ENCODE results near the gene JAKMIP1. TPM values are rescaled to one million over a fixed set of nuclear protein-coding genes. Genes with fewer than 3 reads are reported as not detected.

The JAKMIP1 gene
- total RNA-seq, 6 donors from 2014 or later = 0.40 to 6.8 (median 1.0) TPM

DNA sequence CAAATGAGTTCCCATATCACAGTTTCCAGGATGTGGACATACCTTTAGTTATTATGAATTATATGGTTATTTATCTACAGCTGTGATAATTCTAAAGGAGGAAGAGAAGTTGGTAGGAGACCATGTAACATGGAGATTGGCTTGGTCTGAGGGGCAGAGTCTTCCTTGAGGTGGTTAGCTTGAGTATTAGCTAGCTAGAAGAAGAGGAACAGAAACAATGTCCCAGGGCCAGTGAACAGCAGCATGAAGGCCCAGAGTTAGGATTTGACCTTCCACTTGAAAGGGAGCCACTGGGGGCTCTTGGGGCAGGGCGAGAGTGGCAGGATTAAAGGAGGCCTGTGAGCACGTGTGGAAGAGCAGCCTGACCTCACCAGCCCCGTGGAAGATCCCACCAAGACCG lies 5.6 kb upstream of the JAKMIP1 start:
- no peak overlapping the region for H3K27ac ChIP-seq
- TF ChIP-seq EP300 (IDR thresholded peaks at IDR 0.05) = no peak
- no peak for TF ChIP-seq POLR2A (IDR thresholded peaks at IDR 0.05)
- TF ChIP-seq, protein P1, sequence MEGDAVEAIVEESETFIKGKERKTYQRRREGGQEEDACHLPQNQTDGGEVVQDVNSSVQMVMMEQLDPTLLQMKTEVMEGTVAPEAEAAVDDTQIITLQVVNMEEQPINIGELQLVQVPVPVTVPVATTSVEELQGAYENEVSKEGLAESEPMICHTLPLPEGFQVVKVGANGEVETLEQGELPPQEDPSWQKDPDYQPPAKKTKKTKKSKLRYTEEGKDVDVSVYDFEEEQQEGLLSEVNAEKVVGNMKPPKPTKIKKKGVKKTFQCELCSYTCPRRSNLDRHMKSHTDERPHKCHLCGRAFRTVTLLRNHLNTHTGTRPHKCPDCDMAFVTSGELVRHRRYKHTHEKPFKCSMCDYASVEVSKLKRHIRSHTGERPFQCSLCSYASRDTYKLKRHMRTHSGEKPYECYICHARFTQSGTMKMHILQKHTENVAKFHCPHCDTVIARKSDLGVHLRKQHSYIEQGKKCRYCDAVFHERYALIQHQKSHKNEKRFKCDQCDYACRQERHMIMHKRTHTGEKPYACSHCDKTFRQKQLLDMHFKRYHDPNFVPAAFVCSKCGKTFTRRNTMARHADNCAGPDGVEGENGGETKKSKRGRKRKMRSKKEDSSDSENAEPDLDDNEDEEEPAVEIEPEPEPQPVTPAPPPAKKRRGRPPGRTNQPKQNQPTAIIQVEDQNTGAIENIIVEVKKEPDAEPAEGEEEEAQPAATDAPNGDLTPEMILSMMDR (IDR thresholded peaks at IDR 0.05) = no peak
- no peak for TF ChIP-seq POLR2AphosphoS5 (IDR thresholded peaks at IDR 0.05)
- DNase-seq (no peak), ATAC-seq (ENCODE audit: low FRiP score in 2 of 2) (no peak)
- peaks cover 0 to 3% (median 0%) of the 10 kb centered on the region in 4 donors for H3K9me3 ChIP-seq
- no peaks in the 10 kb centered on the region for H3K27me3 ChIP-seq
- H3K4me1 ChIP-seq = peaks cover 0 to 2% (median 0%) of the 10 kb centered on the region in 4 donors
- 72 to 83% methylated on average over 4 of the region's 4 CpGs for WGBS, 2 donors
- no peak overlapping the region for H3K4me3 ChIP-seq
- no peaks in the 10 kb centered on the region for H3K36me3 ChIP-seq

DNA sequence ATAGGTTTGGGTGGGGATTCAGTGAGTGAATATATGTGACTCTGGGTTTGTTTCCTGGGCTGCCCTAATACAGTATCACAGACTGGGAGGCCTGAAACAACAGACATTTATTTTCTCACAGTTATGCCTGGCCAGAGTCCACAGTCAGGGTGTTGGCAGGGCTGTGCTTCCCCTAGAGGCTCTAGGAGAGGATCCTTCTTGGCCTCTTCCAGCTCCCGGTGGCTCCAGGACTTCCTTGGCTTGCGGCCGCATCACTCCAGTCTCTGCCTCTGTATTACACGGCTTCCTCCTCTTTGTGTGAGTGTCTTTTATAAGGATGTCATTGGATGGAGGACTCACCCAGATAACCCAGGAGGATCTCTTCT lies 5.2 kb upstream of the JAKMIP1 start:
- Histone ChIP-seq H3K36me3 (no peaks in the 10 kb centered on the region), H3K4me3 (no peak overlapping the region), H3K27ac (no peak overlapping the region), H3K4me1 (peaks cover 0 to 6% (median 1%) of the 10 kb centered on the region in 4 donors), H3K9me3 (peaks cover 0 to 3% (median 0%) of the 10 kb centered on the region in 4 donors), H3K27me3 (peaks cover 0 to 4% (median 0%) of the 10 kb centered on the region in 4 donors)
- 83 to 89% methylated on average over 4 of the region's 4 CpGs for WGBS, 2 donors
- TF ChIP-seq, protein P1 (IDR thresholded peaks at IDR 0.05) = no peak
- TF ChIP-seq POLR2AphosphoS5 (IDR thresholded peaks at IDR 0.05) = no peak
- TF ChIP-seq EP300 (IDR thresholded peaks at IDR 0.05) = no peak
- no peak for ATAC-seq (ENCODE audit: low FRiP score in 2 of 2)
- DNase-seq = no peak

DNA sequence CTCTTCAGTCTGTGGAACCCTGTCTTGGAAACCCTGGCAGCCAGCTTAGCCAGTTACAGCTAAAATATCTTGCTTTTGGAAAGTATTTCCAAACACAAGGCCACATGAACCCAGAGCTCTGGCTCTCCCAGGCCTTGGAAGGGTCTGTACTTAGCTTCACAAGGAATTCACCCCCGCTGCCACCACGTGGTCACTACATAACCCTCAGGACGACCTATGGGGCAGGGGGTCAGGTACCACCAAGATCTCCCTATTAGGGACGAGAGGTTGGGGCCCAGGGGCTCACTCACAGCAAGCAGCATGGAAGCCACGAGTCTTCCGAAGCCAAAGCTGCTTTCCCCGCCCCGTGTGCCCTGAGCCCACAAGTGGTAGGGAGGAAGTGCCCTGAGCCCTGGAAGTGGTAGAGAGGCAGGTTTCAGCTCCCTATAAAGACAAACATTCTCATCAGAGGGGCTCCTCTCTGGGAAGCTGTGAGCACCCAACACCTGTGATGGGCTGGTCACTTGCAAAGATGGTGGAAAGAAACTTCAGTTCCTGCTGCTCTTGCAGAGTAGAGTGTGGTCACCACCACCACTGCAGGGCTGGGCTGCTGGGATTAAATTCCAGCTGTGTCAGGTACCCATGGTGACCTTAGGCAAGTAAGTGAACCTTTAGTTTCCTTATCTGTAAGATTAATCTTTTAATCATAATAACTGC lies 4.7 kb upstream of the JAKMIP1 start:
- peaks cover 2 to 11% (median 5%) of the 10 kb centered on the region in 4 donors for H3K4me1 ChIP-seq
- H3K27ac ChIP-seq = no peak overlapping the region
- TF ChIP-seq POLR2A (IDR thresholded peaks at IDR 0.05) (no peak), POLR2AphosphoS5 (IDR thresholded peaks at IDR 0.05) (no peak), EP300 (IDR thresholded peaks at IDR 0.05) (no peak)
- TF ChIP-seq, protein P1 (IDR thresholded peaks at IDR 0.05) = no peak
- no peak overlapping the region for H3K4me3 ChIP-seq
- no peak for DNase-seq
- H3K27me3 ChIP-seq = peaks cover 0 to 9% (median 2%) of the 10 kb centered on the region in 4 donors
- no peak for ATAC-seq (ENCODE audit: low FRiP score in 2 of 2)
- WGBS, 2 donors = 57 to 74% methylated on average over 7 to 8 of the region's 8 CpGs
- peaks cover 0 to 3% (median 0%) of the 10 kb centered on the region in 4 donors for H3K9me3 ChIP-seq
- H3K36me3 ChIP-seq = no peaks in the 10 kb centered on the region

DNA sequence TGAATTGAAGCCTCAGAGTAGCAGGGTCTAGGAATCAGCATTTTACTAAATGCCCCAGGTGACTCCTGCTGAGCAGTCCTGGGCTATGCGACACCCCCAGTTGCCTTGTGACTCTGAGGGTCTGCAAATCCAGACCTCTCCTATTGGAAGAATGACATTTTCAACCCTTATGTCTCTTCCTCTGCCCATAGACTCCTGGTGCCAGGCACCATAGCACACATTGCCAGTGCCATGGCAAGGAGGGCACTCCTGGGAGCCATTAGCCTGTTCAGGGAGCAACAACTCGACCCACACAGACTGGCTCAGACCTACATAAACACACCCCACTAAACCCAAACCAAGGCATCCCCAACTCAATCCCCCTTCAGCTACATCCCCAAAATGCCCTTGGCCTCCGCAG lies 3.7 kb upstream of the JAKMIP1 start:
- ATAC-seq (ENCODE audit: low FRiP score in 2 of 2) = no peak
- Histone ChIP-seq H3K27ac (no peak overlapping the region), H3K4me1 (peaks cover 11 to 21% (median 14%) of the 10 kb centered on the region in 4 donors), H3K27me3 (peaks cover 0 to 17% (median 7%) of the 10 kb centered on the region in 4 donors), H3K4me3 (no peak overlapping the region), H3K9me3 (peaks cover 0 to 3% (median 0%) of the 10 kb centered on the region in 4 donors), H3K36me3 (no peaks in the 10 kb centered on the region)
- WGBS, 2 donors = 92 to 93% methylated on average over 3 of the region's 3 CpGs
- no peak for DNase-seq
- TF ChIP-seq POLR2A (IDR thresholded peaks at IDR 0.05) (no peak), POLR2AphosphoS5 (IDR thresholded peaks at IDR 0.05) (no peak), EP300 (IDR thresholded peaks at IDR 0.05) (no peak)
- TF ChIP-seq, protein P1 (IDR thresholded peaks at IDR 0.05) = no peak

Data from upper lobe of left lung (tissue), 6 donors.